PC-9 (cell line): ENCODE data around the gene CAMSAP3. TPM values are rescaled to one million over a fixed set of nuclear protein-coding genes. Genes with fewer than 3 reads are reported as not detected.

ENCODE experiments used
- BruUV-seq: library from RNA; stranded (reverse); fragments of 400-500 nt; replicated peaks from 2 replicates; lab custom pipeline; 2021; lab: Mats Ljungman, UMichigan
- CTCF ChIA-PET: fragments of 300-600 bp; sonication (Branson Sonifier 250); formaldehyde crosslinking; loops from one replicate; lab custom pipeline; 2022; ENCODE audit warnings: antibody characterized with exemption; lab: Charles Lee
- POLR2A ChIA-PET: fragments of 300-600 bp; sonication (Branson Sonifier 250); formaldehyde crosslinking; loops from one replicate; lab custom pipeline; 2022; ENCODE audit warnings: antibody characterized with exemption; ENCODE audit not compliant: unreplicated experiment; lab: Charles Lee
- DNase-seq, 2 experiments: peaks; one replicate each; pipeline versions ENCODE4 v3.0.0 to v3.0.0-alpha.2; 2015 to 2022; ENCODE audit warnings: mixed read lengths in 1 of 2
- H2AFZ ChIP-seq: fragments of 200-600 bp; sonication (generic); 2 replicates; pipeline ENCODE4 v1.8.1; 2017; ENCODE audit warnings: antibody characterized with exemption
- H3F3A ChIP-seq: fragments of 200-600 bp; sonication (generic); 2 replicates; pipeline ENCODE4 v1.8.1; 2017; ENCODE audit warnings: antibody characterized with exemption, mild to moderate bottlenecking, low read depth; ENCODE audit not compliant: insufficient read depth
- H3K27ac ChIP-seq: fragments of 200-600 bp; sonication (generic); 2 replicates; pipeline ENCODE4 v1.6.1; 2016; ENCODE audit warnings: mixed run types
- H3K27me3 ChIP-seq: fragments of 200-600 bp; sonication (generic); 2 replicates; pipeline ENCODE4 v1.6.1; 2016; ENCODE audit warnings: low read depth, mixed run types; ENCODE audit not compliant: insufficient read depth
- H3K36me3 ChIP-seq: fragments of 200-600 bp; sonication (generic); 2 replicates; pipeline ENCODE4 v1.6.1; 2016; ENCODE audit warnings: low read depth, mixed run types
- H3K4me1 ChIP-seq: fragments of 200-600 bp; sonication (generic); replicated peaks from 2 replicates; pipeline ENCODE4 v1.6.1; 2016; ENCODE audit warnings: mixed run types; ENCODE audit not compliant: insufficient read depth
- H3K4me2 ChIP-seq: fragments of 200-600 bp; sonication (generic); 2 replicates; pipeline ENCODE4 v1.6.1; 2017; ENCODE audit warnings: mixed run types
- H3K4me3 ChIP-seq: fragments of 200-600 bp; sonication (generic); 2 replicates; pipeline ENCODE4 v1.6.1; 2016; ENCODE audit warnings: mixed run types
- H3K79me2 ChIP-seq: fragments of 200-600 bp; sonication (generic); 2 replicates; pipeline ENCODE4 v1.6.1; 2017; ENCODE audit warnings: low read depth, mixed run types
- H3K9me2 ChIP-seq: fragments of 200-600 bp; sonication (generic); 2 replicates; pipeline ENCODE4 v1.8.1; 2017; ENCODE audit warnings: mild to moderate bottlenecking; ENCODE audit not compliant: insufficient read depth
- H3K9me3 ChIP-seq: fragments of 200-600 bp; sonication (generic); 2 replicates; pipeline ENCODE4 v1.8.1; 2016; ENCODE audit warnings: low read depth; ENCODE audit not compliant: insufficient read depth
- H4K20me1 ChIP-seq: fragments of 200-600 bp; sonication (generic); 2 replicates; pipeline ENCODE4 v1.8.1; 2017; ENCODE audit not compliant: insufficient read depth
- EZH2 ChIP-seq: fragments of 200-600 bp; sonication (generic); IDR thresholded peaks from 2 replicates; pipeline ENCODE4 v1.8.0; 2017; ENCODE audit warnings: antibody characterized with exemption, low read depth
- intact Hi-C: fragments of 100-400 bp; cut with micrococcal nuclease; formaldehyde crosslinking; loops from one replicate; pipeline ENCODE4 v1.10.0; 2022; ENCODE audit not compliant: unreplicated experiment
- total RNA-seq: library from RNA; stranded (reverse); gene quantifications from 2 replicates; pipeline ENCODE4 v1.2.3, GENCODE V29; 2021
- TF ChIP-seq, protein P1 (sequence below): fragments of 200-600 bp; sonication (generic); conservative IDR thresholded peaks from 2 replicates; pipeline ENCODE4 v1.6.1; 2017; ENCODE audit warnings: mixed run types, antibody characterized with exemption, mild to moderate bottlenecking, moderate library complexity

CAMSAP3 gene
- total RNA-seq, 1 experiment from 2014 or later = 25.9 TPM

GRCh38 chr19:7579182-7579581 lies 16.5 kb upstream of the CAMSAP3 start:
- H3K4me1 ChIP-seq = peaks cover 8% of the 10 kb centered on the region; the same call in 1 of the 2 replicates
- no TSS peak for BruUV-seq
- H2AFZ ChIP-seq = no peak overlapping the region
- POLR2A ChIA-PET = interaction anchor here (0.6 kb wide), 1 partner anchor 98 kb away, joined by 3 read pairs; no protein-coding TSS in a partner anchor
- H4K20me1 ChIP-seq = no peaks in the 10 kb centered on the region
- CTCF ChIA-PET = no interaction called here
- peaks cover 8% of the 10 kb centered on the region; the same call in 1 of the 2 replicates for H3F3A ChIP-seq
- H3K27me3 ChIP-seq = peaks cover 30% of the 10 kb centered on the region; the same call in 1 of the 2 replicates
- H3K36me3 ChIP-seq = no peaks in the 10 kb centered on the region
- H3K4me3 ChIP-seq = no peak overlapping the region
- H3K9me3 ChIP-seq = no peaks in the 10 kb centered on the region
- no peak overlapping the region for H3K27ac ChIP-seq
- intact Hi-C loops = no loop called here
- no peaks in the 10 kb centered on the region for H3K9me2 ChIP-seq
- H3K79me2 ChIP-seq = no peaks in the 10 kb centered on the region
- TF ChIP-seq, protein P1, sequence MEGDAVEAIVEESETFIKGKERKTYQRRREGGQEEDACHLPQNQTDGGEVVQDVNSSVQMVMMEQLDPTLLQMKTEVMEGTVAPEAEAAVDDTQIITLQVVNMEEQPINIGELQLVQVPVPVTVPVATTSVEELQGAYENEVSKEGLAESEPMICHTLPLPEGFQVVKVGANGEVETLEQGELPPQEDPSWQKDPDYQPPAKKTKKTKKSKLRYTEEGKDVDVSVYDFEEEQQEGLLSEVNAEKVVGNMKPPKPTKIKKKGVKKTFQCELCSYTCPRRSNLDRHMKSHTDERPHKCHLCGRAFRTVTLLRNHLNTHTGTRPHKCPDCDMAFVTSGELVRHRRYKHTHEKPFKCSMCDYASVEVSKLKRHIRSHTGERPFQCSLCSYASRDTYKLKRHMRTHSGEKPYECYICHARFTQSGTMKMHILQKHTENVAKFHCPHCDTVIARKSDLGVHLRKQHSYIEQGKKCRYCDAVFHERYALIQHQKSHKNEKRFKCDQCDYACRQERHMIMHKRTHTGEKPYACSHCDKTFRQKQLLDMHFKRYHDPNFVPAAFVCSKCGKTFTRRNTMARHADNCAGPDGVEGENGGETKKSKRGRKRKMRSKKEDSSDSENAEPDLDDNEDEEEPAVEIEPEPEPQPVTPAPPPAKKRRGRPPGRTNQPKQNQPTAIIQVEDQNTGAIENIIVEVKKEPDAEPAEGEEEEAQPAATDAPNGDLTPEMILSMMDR = no peak
- TF ChIP-seq EZH2 = no peak
- H3K4me2 ChIP-seq = no peak overlapping the region
- no peak for DNase-seq

DNA sequence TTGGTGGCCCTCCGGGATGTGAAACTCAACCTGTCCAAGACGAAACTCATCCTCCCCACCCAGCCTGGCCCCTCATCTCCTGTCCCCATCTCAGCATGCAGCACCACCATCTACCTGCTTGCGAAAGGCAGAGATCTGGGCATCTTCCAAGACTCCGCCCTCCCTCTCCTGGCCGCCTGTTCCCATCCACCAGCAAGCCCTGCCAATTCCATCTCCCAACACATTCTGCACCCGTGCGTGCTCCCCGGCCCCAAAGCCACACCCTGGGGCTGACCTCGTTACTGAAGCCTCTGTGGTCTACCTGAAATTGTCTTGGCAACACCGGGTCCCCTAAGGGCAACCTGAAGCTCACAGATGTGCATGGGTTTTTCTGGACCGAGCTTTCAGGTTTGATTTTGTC lies 13.2 kb upstream of the CAMSAP3 start:
- intact Hi-C loops = no loop called here
- H3K4me3 ChIP-seq = no peak overlapping the region
- DNase-seq = peak; percentile 37 to 51
- H3K9me3 ChIP-seq = no peaks in the 10 kb centered on the region
- H3K4me1 ChIP-seq = no peaks in the 10 kb centered on the region; the same call in 1 of the 2 replicates
- H3K27me3 ChIP-seq = peaks cover 30% of the 10 kb centered on the region; the same call in 1 of the 2 replicates
- no peak overlapping the region for H3K27ac ChIP-seq
- no TSS peak for BruUV-seq
- no peak for TF ChIP-seq EZH2
- TF ChIP-seq, protein P1 = no peak
- H3K4me2 ChIP-seq = no peak overlapping the region
- no peaks in the 10 kb centered on the region for H3K79me2 ChIP-seq
- H3K36me3 ChIP-seq = no peaks in the 10 kb centered on the region
- H3K9me2 ChIP-seq = no peaks in the 10 kb centered on the region
- ChIA-PET POLR2A (interaction anchor here (0.6 kb wide), 1 partner anchor 336 kb away, joined by 4 read pairs; no protein-coding TSS in a partner anchor), CTCF (interaction anchor here (0.6 kb wide), 1 partner anchor 17 kb away, joined by 3 read pairs; no protein-coding TSS in a partner anchor)
- no peaks in the 10 kb centered on the region for H4K20me1 ChIP-seq
- H2AFZ ChIP-seq = no peak overlapping the region
- H3F3A ChIP-seq = peaks cover 8% of the 10 kb centered on the region; the same call in 1 of the 2 replicates

GRCh38 chr19:7589822-7590221 lies 5.8 kb upstream of the CAMSAP3 start:
- no peaks in the 10 kb centered on the region for H3K79me2 ChIP-seq
- intact Hi-C loops = no loop called here
- TF ChIP-seq EZH2 = no peak
- TF ChIP-seq, protein P1 = no peak
- H3K27ac ChIP-seq = no peak overlapping the region
- no peaks in the 10 kb centered on the region for H4K20me1 ChIP-seq
- BruUV-seq = no TSS peak
- no peaks in the 10 kb centered on the region for H3K9me2 ChIP-seq
- H3K9me3 ChIP-seq = no peaks in the 10 kb centered on the region
- H3K36me3 ChIP-seq = no peaks in the 10 kb centered on the region
- H3F3A ChIP-seq = peaks cover 12% of the 10 kb centered on the region
- H3K27me3 ChIP-seq = no peaks in the 10 kb centered on the region
- ChIA-PET POLR2A (no interaction called here), CTCF (interaction anchor here (0.6 kb wide), 1 partner anchor 21 kb away, joined by 23 read pairs; no protein-coding TSS in a partner anchor)
- H3K4me2 ChIP-seq = peak overlapping the region; percentile 67
- no peak overlapping the region for H3K4me3 ChIP-seq
- H3K4me1 ChIP-seq = peaks cover 14% of the 10 kb centered on the region
- no peak for DNase-seq
- no peak overlapping the region for H2AFZ ChIP-seq
